OCI-M2 (cell line): ENCODE measurements around the gene MAP4K2.
"Not testable (repeated sequence)": the region's sequence is repeated elsewhere in the genome, so short reads cannot be mapped to it uniquely, and the experiment has no call there.

ENCODE experiments used
- DNase-seq: peaks from one replicate; lab custom pipeline; 2025; ENCODE audit not compliant: unreplicated experiment; lab: John Stamatoyannopoulos, UW

Gene MAP4K2

DNA sequence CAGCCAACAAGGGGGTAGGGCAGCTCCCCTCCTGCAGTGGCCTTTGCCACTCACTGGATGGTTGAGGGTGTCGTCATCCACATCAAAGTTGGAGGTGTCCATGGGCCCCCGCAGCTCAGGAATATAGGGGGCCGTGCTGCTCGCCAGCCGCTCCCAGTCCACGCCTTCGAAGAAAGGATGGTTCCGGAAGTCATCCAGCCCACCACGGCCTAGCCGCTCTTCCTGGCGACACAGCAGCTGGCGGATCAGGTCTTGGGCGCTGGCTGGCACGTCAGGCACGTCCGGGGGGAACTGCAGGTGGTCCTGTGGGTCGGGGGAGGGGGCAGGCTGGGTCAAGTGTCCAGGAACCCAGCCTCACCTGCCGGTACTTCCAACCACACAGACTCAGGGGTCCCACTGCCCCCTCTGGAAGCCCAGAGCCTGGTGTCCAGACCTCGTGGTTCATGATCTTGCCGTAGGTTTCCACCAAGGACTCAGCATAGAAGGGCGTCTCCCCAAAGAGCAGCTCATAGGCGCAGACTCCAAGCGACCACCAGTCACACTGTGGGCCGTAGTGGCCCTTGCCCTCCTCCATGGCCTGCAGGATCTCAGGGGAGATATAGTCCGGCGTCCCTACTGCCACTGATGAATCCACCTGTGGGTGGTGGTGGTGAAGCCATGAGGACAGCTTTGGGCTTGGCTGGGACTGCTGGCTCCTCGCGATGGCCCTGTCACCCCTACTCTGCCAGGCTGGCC lies 35.8 kb upstream of the MAP4K2 start:
- DNase-seq = no peak

GRCh38 chr11:64837887-64838351 lies 34.9 kb upstream of the MAP4K2 start:
- DNase-seq = no peak

- no peak for DNase-seq
Measured at GRCh38 chr11:64836448-64837072, 33.5 kb upstream of the MAP4K2 start.

- DNase-seq = no peak
Measured at GRCh38 chr11:64835616-64836447, 32.8 kb upstream of the MAP4K2 start.

GRCh38 chr11:64834723-64835615 lies 32.0 kb upstream of the MAP4K2 start:
- no peak for DNase-seq

- no peak for DNase-seq
Measured at GRCh38 chr11:64834031-64834722, 31.2 kb upstream of the MAP4K2 start.

DNA sequence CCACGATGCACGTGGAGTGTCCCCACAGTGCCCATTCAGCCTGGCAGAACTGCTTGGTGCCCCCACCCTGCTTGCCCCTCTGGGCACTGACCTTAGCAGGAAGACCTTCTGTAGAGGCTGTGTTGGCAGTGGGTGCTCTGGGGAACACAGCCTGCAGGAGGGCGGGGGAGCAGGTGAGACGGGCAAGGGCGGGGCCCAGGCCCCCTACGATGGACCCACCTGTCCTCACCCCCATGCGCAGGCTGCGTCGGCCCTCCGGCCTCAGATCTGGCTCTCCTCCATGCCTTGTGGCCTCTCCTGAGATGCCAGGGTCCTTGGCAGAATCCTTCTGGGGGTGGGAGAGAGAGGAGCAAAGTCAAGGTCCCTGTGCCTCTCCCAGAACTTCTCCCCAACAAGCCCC lies 30.5 kb upstream of the MAP4K2 start:
- DNase-seq = no peak

- no peak for DNase-seq
Measured at GRCh38 chr11:64833198-64833502, 30.1 kb upstream of the MAP4K2 start.

DNA sequence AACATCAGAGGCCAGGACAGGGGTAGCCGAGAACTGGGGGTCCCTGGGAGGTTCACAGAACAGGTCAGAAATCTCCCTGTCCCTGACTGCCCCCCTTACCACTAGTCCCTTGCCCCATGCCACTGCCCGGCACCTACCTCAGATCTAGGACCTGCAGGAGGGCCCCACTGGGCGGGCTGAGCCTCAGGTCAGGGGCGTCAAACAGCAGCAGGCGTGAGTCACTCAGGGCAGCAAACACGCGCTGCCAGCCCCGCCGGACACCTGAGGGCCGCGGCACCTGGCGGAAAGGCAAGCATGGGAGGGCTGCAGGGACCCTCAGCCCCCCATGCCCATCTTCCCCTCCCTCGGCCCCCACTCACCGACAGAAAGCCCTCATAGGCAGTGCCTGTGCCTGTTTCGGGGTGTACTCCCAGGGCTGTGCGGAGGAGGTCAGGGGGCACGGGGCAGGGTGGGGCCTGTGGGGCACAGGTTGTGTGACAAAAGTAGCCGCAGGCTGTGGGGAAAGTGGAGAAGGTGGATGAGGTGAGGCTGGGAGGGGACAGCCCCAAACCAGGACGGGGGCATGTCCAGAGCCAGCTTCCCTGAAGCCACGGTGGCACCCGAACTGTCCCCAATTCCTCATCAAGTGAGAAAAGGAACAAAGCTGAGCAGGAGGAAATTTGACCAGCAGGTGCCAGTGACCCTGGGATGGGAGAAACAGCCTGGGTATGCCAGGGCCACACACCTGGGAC lies 29.6 kb upstream of the MAP4K2 start:
- no peak for DNase-seq

DNA sequence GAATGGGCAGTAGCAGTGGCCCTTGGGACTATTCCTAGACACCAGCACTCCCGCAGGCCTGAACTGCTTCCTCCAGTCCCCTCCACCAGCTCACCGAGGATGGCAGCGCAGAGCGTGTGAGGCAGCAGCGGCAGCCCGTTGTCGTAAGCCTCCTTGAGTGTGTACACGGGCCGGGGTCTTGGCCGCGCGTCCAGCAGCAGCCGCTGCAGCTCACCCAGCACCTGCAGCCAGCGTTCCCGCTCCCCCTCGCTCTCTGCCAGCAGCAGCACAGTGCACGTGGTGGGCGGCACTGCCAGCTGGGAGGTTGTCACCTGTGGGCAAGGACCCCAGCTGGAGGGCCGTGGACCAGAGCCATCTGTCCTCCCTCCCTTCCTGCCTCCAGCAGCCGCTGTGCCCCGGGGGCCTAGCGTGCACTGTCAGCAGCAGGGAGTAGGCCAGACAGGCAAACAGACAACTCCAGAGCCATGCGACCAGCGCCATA lies 28.4 kb upstream of the MAP4K2 start:
- DNase-seq = no peak

DNA sequence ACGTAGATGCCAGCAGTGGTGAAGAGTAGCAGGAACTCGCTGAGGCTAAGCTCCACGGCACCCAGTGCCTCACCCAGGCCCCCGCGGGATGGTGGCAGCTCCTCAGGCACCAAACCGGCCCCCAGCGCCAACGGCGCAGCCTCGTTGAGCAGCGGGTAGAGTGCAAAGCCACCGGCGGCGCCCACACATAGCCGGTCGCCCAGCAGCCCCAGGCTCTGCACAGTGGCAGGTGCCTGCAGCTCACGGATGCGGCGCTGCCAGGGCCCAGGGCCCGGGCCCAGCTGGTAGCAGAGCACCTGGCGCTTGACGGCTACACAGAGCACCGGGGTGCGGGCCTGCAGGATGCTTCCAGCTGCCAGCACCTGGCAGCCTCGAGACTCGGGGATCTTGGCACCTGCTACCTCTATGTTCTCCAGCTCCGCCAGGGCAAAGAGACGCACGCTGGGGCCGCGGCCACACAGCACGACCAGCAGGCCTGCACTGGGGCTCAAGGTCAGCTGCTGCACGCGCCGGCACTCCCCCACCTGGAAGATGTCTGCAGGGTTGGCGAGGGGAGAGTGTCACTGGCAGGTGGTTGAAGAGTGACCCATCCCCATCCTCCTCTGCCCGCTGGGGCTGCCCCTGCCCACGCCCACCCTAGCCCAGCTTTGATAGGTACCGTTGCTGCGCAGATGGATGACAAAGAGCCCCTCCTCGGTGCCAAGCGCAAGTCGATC lies 26.7 kb upstream of the MAP4K2 start:
- no peak for DNase-seq

- DNase-seq = no peak
Measured at GRCh38 chr11:64827451-64827839, 24.4 kb upstream of the MAP4K2 start.

GRCh38 chr11:64826578-64827450 lies 23.8 kb upstream of the MAP4K2 start:
- no peak for DNase-seq

- DNase-seq = no peak
Measured at GRCh38 chr11:64826062-64826461, 23.0 kb upstream of the MAP4K2 start.

DNA sequence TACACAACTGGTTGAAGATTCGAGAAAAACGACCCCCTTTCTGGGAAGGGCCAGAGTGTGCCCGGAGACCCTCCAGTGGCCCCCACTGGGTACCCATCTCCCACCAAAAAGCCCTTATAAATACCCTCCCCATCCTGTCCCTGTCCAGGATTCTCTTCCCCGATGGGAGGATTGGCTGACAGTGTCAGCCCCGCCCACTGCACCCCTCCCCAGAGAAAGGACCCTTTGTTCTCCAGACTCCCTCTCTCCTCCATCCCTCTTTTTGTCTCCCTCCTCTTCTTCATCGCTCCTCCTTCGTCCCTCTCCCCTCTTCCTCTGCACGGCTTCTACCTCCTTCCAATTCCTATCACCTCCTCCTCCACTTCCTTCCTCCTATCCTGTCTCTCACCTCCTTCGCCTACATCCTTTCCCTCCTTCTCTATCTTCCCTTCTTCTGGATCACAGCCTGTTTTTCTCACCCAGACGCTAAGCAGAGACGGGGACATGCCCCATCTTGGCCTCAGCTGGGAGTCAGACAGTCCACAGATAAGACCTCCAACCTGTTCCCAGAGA lies 20.6 kb upstream of the MAP4K2 start:
- DNase-seq = no peak

GRCh38 chr11:64817476-64817875 lies 14.5 kb upstream of the MAP4K2 start:
- DNase-seq = no peak

DNA sequence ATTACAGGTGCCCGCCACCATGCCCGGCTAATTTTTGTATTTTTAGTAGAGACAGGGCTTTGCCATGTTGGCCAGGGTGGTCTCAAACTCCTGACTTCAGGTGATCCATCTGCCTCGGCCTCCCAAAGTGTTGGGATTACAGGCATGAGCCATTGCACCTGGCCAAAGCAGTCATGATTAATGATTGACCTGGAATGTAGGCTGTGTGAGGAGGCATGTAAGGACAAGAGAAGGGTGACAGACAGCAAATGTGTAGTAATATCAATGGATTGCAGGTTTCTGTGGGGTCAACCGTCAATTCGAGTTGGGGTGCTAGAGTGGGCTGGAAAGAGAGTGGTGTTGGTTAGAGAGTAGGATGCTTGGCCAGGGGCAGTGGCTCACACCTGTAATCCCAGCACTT lies 12.4 kb upstream of the MAP4K2 start:
- DNase-seq = not testable (repeated sequence)

DNA sequence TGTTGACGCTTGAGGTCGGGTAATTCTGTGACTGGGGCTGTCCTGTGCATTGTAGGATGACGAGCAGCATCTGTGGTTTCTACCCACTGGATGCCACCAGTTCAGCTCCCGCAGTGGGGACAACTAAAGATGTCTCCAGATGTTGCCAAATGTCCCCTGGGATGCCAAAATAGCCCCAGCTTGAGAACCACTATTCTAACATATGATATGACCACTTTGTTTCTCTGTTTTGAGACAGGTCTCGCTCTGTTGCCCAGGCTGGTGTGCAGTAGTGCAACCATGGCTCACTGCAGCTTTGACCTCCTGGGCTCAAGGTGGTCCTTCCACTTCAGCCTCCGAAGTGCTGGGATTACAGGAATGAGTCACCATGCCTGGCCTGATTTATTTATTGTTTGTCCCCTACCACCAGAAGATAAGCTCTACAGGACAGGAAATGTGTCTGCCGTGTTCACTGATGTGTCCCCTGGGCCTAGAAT lies 11.7 kb upstream of the MAP4K2 start:
- DNase-seq = no peak
